Vein endothelial cell (primary cell): ENCODE results near the gene PRRT1. TPM values are rescaled to one million over a fixed set of nuclear protein-coding genes. Genes with fewer than 3 reads are reported as not detected.

Experiments used
- small RNA-seq: library from RNA; depleted of rRNA; stranded (forward); fragments of <200 nt; gene quantifications from one replicate; pipeline ENCODE3, GENCODE V24; 2012
- total RNA-seq: library from RNA; depleted of rRNA; stranded (reverse); fragments of >200 nt; gene quantifications from 2 replicates; pipeline ENCODE4 v1.2.3, GENCODE V29; 2012

The PRRT1 gene
- not detected in 2 replicates for total RNA-seq

DNA sequence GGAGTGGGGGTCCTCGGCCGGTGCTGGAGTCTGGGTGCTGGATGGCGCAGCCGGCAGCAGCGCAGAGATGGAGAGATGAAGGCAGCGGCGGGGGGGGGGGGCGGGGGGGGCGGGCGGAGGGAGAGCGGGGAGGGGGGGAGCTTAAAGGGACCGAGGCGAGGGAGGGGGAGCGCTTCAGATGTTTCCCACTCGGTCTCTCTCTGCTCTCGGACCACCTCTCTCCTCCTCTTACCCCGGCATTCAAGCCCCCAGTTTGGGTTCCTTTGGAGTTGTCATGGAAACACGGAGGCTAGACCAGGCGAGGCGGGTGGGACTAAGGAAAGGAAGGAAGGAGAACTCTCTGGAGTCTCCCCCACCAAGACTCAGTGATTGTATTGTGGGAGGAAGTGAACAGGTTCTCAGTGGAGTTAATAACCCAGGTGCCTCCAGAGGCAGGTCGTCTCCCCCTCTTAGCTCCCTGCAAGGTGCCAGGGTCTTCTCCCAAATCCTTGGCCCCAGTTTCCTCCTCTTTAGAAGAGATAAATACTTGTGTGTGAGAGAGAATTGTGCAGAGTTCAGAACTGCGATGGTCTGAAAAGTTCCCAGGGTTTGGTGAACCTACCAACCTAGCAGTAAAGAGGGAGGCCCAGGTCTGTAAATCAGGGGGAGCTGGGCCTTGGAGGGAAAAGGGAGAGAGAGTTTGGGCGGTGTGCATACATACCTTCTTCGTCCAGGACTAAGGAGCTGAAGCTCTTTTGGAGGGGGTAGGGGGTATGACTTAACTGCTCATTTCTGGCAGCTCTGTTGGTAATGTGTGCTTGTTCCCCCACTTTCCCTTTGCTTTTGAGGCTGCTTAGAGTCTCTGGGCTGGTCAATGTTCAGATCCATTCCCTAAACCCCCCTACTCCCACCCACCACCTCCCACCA lies at the start of gene PRRT1:
TSS of gene PRRT1 (minus strand) at position 77 of the 906 bp plus-strand sequence. CDS start 112 bp downstream, outside the sequence.

DNA sequence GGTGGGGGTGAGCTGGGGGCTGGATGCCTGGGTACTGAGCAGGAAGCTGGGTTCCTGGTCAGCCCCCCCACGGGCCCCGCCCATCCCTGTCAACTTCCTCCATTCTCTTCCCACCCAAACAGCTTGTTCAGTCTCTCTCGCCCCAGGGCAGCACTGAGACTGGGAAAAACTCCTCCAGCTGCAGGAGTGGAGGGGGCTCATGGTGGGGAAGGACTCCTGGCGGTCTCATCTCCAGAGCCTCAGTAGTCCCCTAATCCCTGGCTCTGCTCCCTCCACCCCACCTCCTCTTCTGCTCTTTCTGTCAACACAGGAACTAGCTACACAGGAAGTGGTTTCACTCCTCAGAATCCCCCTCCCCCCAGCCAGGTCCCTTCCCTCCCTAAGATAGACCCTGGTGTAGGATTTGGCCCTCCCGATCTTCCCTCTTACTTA lies 40.9 kb upstream of the PRRT1 start, which contains the start of gene GPSM3:
TSS of gene GPSM3 (minus strand) at position 36 of the 432 bp plus-strand sequence. CDS start 130 bp downstream, outside the sequence.

DNA sequence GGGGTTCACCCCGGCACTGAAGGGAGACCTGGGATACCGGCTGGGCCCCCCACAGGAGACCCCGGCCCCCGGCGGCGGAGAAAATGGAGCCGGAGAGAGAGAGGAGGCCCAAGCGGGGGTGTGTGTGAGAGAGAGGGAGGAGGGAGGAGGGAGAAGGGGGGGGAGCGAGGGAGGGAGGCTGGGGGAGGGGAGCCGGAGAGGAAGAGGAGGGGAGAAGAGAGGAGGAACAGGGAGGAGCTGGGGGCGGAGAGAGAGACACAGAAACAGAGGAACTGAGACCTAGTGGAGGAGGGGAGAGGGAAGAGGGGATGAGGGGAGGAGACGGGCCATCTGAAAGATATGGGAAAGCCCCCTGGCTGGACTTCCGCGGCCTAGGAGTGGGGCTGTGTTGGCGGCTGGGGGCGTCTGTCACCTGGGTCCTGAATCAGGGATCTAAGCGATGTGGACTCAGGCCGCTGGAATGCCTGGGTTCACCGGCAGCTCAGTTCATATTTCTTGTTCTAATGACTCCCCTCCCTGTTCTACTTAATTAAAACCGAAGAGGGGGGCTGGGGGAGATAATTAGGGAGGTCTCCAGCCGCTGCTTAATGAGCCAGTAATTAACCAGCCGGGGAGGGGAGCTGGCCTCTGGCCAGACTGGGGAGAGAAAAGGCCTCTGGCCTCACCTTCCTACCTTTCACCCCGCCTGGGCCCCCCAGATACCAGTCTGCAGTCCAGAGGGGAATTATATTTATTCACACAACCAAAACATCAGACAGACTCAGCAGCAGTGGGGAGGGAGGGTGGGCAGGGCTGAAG lies 38.5 kb upstream of the PRRT1 start, which contains the start of gene PBX2:
TSS of gene PBX2 (minus strand) at position 149 of the 798 bp plus-strand sequence. CDS start 287 bp downstream, outside the sequence.

DNA sequence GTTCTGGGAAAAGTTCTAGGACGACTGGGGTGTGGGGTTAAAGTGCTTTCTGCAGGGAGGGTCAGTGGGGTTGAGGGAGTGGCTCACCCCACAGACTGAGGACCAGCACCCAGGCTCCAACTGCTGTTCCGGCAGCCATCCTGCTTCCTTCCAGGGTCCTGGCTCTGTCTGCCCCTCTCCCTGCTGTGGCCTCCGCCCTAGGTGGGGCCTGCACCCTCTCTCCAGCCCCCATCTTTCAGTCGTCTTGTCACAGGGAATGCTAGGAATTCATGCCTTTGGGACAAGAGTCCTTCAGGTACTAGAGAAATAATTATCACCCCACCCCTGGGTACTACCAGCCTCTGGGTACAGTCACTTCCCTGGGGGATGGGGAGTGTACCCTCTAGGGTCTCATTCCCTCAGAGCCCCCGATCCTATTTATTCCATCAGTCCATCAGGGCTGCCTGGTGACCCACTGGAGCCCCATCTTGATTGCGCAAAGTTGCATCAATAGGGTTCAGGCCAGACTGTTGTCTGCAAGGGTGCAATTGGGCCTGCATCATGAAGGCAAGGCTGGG lies 32.4 kb upstream of the PRRT1 start, which contains the start of gene AGER:
TSS of gene AGER (minus strand) at position 170 of the 557 bp plus-strand sequence. CDS start at position 139, 31 bp downstream.

DNA sequence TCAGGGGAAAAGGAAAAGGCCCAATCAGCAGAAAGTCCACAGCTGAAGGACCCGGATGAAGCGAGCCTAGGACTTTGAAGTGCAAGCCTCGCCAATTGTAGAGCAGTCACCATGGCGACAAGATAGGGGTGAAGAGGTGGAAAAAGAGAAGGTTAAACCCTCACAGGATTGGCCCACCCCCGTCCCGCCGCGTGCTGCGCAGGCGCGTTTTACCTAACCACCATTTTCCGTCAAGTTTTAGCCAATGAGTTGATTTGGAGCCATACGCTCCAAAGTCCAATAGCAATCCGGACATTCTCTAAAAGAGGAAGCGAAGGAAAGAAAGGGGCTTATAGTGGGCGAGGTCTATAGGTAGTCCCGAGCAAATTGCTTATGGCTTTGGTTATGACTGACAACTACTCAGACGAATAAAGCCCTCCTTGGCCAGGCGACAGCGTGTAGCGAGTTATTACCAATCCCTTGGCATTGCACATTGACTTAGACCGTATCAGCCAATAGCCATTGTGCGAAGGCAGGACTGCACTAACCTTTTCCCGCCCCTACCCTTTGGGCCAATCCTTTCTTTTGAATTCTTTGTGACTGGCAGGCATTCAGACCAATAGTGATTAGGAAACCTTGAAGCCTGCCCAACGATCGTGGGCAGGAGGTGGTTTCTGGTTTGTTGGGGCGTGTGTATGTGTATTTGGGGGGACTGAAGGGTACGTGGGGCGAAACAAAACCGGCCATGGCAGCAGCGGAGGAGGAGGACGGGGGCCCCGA lies 26.2 kb upstream of the PRRT1 start, which contains the start of gene RNF5:
TSS of gene RNF5 (plus strand) at position 618 of the 759 bp plus-strand sequence. CDS start at position 725, 107 bp downstream.

DNA sequence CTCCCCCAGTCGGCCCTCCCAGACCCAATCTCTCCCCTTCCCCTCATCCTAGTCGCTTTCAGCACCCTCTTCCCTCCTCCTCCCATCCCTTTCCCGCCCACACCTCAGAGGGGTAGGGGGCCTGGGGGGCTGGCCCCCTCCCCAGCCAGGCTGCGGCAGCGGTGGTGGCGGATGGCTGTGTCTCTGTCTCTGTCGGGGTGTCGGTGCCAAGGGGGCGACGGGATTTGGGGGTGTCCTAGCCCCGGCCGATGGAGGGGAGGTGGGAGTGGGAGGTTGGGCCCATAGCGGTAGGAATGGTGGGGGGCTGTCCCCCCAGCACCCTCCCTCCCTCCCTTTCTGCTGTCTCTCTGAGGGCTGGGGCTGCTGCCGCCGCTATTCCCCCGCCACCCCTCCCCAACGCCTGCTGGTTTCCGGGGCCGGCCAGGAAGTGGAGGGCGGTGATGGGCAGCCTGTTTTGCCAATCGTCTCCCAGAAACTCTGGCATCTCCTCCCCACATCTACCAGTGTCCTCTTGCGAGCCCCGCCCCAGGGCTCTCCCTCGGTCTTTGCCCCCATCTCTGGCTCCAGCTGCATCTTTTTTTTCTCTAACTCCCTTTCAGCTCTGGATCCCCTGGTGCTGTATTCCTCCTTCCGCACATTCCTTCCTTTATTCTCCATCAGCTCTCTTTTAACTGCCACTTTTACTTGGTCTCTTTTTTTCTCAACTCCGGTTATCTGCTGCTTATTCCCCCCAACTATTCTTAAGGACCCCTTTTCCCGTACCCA lies 24.2 kb upstream of the PRRT1 start, which contains the start of gene AGPAT1:
TSS of gene AGPAT1 (minus strand) at position 374 of the 765 bp plus-strand sequence. CDS start 4,588 bp downstream, outside the sequence.

DNA sequence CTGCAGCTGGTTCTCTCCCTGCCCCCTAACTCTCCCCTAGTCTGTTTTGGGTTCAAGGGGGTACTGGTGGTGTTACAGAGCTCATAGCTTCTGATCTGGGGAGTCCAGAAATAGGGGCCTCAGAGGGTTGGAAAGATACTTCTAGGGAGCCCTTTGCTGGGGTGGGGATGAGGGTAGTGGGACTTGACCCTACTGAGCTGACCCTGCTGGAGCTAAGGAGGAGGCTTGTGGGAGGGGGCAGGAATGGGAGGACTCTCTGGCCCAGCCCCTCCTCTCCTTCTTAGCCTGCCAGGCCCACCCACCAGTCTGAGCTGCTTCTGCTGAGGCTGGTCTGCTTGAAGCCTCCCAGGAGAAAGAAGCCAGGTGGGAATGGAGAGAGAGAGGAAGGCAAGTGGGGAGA lies 12.6 kb upstream of the PRRT1 start, which contains the start of gene EGFL8:
TSS of gene EGFL8 (plus strand) at position 301 of the 400 bp plus-strand sequence. CDS start 1,571 bp downstream, outside the sequence.

DNA sequence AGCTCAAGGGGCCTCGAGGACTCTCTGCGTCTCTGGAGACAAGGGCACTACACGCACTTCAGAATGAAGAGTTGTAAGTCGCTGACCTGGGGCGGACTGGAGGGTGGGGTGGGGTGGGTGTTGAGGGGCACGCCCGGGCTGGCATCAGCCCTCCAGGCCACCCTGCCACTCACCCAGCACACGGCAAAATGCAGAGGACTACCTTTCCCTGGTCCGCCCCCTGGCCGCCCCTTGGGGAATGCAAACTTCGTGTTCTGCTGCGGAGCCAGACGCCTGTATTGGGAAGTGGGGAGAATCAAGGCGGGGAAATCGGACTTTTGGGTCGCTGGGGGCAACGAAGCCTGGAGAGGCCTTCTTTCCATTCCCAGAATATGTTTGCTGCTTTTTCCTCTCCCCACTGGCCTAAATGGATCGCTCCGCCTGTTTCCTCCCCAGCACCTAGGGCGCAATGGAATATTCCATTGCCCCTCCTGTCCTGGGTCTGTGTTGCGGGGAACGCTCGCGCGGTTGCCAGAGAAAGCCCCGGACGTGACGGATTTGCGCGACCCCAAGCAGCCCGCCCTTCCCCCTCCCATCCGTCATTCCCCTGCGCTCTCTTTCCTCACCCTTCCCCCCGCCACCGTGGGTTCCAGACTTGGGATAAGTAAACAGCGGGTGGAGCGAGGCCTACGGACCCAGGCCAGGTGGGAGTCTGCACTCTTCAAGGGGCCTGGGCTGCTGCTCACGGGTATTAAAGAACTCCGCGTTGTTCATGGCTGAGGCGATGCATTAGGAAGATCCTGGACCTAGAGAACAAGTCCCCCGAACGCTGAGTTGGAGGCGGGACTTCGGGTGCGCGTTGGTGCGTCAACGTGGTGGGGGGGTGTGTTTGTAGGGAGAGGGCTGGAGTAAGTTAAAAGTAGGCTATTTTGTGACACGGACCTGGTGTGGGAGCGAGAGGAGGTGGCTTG lies 2.1 kb upstream of the PRRT1 start, which contains the start of gene PPT2:
TSS of gene PPT2 (plus strand) at position 578 of the 950 bp plus-strand sequence. CDS start 454 bp downstream, outside the sequence.

DNA sequence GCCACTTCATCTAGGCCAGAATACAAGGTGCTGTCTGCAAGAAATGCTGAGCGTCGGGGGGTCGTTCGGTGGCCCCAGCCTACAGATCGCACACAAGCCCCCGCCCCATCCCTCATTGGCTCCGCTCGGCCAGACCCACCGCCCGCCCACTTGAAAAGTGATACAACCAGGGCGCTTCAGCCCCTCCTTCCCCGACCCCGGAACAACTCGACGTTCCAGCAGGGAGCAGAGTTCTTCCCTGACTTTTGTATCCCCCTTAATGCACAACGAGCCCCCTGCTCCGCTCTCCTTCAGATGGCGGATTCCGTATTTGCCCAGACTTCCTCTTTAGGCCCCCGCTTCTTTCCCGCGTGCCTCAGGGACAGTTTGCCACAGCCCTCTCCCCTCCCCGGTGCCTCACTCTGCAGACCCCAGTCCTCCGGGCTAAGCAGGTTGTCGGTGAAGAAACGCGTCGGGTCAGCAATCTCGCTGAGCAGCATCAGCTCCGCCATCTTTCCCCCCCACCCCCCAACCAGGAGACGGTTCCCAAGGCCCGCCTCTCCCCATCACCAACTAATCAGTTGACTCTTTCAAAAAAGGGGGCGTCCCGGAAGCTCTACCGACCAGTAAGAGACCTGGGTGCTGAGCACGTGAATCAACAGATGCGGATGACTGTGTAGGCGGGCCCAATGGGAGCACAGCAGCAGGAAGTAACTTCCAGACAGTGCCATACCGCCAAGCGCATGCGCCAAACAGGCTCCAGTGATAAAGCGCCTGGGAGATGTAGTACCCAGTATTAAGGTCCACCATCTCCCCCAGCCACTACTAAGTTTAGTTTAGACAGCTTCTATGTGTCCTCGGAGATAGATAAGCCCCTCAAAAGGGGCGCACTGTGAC lies 23.8 kb downstream of the PRRT1 start, which contains the start of gene ATF6B:
TSS of gene ATF6B (minus strand) at position 530 of the 876 bp plus-strand sequence. CDS start at position 491, 39 bp downstream.

DNA sequence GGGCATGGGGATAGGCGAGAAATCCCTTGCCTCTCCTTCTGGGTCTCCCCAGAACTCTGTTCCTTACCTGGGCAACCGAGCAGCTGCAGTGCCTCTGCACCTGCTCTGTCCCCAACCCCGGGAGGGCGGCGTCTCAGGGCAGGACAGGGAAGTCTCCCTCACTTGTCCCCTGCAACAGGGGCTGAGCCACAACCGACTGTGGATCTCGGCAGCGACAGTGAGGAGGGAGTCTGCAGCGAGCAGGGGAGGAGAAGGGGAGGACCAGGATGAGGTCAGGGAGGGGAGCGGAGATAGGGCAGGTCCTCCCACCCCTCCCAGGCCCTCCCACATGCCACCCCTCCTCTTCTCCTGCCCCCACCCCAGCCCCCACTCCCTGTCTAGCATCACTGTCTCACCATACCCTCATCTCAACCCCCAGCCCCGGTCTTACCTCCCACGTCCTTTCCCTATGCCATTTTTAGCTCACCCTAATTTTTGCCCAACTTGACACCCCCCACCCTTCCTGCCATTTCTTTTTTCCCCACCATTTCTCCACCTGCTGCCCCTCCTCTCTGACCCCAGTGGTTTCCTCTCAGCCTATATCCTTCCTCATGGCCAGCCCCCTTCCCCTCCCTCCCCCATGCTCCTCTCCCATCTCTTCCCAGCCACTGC lies 42.5 kb downstream of the PRRT1 start, which contains the start of gene TNXB:
TSS of gene TNXB (minus strand) at position 225 of the 651 bp plus-strand sequence. CDS start 11,140 bp downstream, outside the sequence.

Small RNAs within 50 kb of the gene (small RNA-seq; reads per million reads assigned to genes)
- not detected for gene AL662884.1
- not detected for gene MIR6833

Other genes with a start within 250 kb of the PRRT1 start
- 1.5 and 2.6 TPM in 2 replicates for gene ZBTB12, start 249.9 kb downstream of the PRRT1 start, total RNA-seq
- gene C2, start 224.2 kb downstream of the PRRT1 start, total RNA-seq = 0.65 TPM in 1 of 2 replicates, not detected in the other
- 0.98 and 1.2 TPM in 2 replicates for gene CFB, start 205.8 kb downstream of the PRRT1 start, total RNA-seq
- 94.7 and 131 TPM in 2 replicates for gene NELFE, start 193.0 kb downstream of the PRRT1 start, total RNA-seq
- 49.4 and 58.1 TPM in 2 replicates for gene SKIC2, start 192.8 kb downstream of the PRRT1 start, total RNA-seq
- gene DXO, start 179.8 kb downstream of the PRRT1 start, total RNA-seq = 13.1 and 15.2 TPM in 2 replicates
- gene C4A, start 169.9 kb downstream of the PRRT1 start, total RNA-seq = 0.96 and 3.3 TPM in 2 replicates
- gene C4B, start 137.1 kb downstream of the PRRT1 start, total RNA-seq = 0.33 and 0.76 TPM in 2 replicates
- under 0.01 TPM in 1 of 2 replicates, not detected in the other for gene CYP21A2, start 113.5 kb downstream of the PRRT1 start, total RNA-seq
- gene TNXB, start 42.6 kb downstream of the PRRT1 start, total RNA-seq = 2.1 and 4.2 TPM in 2 replicates
- gene ATF6B, start 23.7 kb downstream of the PRRT1 start, total RNA-seq = 34.9 and 37.0 TPM in 2 replicates
- 7.4 and 9.5 TPM in 2 replicates for gene FKBPL, start 21.7 kb downstream of the PRRT1 start, total RNA-seq
- 13.5 and 81.7 TPM in 2 replicates for gene PPT2, start 2.2 kb upstream of the PRRT1 start, total RNA-seq
- 0.96 and 3.6 TPM in 2 replicates for gene EGFL8, start 12.7 kb upstream of the PRRT1 start, total RNA-seq
- 20.0 and 32.3 TPM in 2 replicates for gene AGPAT1, start 24.1 kb upstream of the PRRT1 start, total RNA-seq
- 44.0 and 52.3 TPM in 2 replicates for gene RNF5, start 26.5 kb upstream of the PRRT1 start, total RNA-seq
- gene AGER, start 32.3 kb upstream of the PRRT1 start, total RNA-seq = 0.48 TPM in 1 of 2 replicates, not detected in the other
- 43.5 and 53.6 TPM in 2 replicates for gene PBX2, start 38.3 kb upstream of the PRRT1 start, total RNA-seq
- gene GPSM3, start 40.7 kb upstream of the PRRT1 start, total RNA-seq = 9.8 and 18.0 TPM in 2 replicates
- 53.6 and 68.6 TPM in 2 replicates for gene NOTCH4, start 72.1 kb upstream of the PRRT1 start, total RNA-seq
- not detected in 2 replicates for gene TSBP1, start 220.0 kb upstream of the PRRT1 start, total RNA-seq